Neural crest cell (in vitro differentiated cells): ENCODE measurements around the gene DNAH17. TPM values are rescaled to one million over a fixed set of nuclear protein-coding genes. Genes with fewer than 3 reads are reported as not detected.
A peak's percentile ranks its signal among the peaks of the same experiment; 100 is the strongest.

Experiments used
- DNase-seq: peaks from one replicate; pipeline ENCODE4 v3.0.0; 2021; ENCODE audit warnings: low read depth, mixed read lengths, low spot score
- H3K27ac Mint-ChIP-seq: one replicate; pipeline ENCODE4 v1.8.0; 2021; ENCODE audit warnings: mild to moderate bottlenecking, mixed read lengths; ENCODE audit not compliant: unreplicated experiment
- H3K27me3 Mint-ChIP-seq: 2 replicates; pipeline ENCODE4 v1.8.0; 2021; ENCODE audit warnings: low read depth, mild to moderate bottlenecking, mixed read lengths
- H3K36me3 Mint-ChIP-seq: 2 replicates; pipeline ENCODE4 v1.8.0; 2021; ENCODE audit warnings: low read depth, mild to moderate bottlenecking, mixed read lengths
- H3K4me1 Mint-ChIP-seq: 2 replicates; pipeline ENCODE4 v1.8.0; 2021; ENCODE audit warnings: mixed read lengths
- H3K4me3 Mint-ChIP-seq: one replicate; pipeline ENCODE4 v1.8.0; 2021; ENCODE audit warnings: mild to moderate bottlenecking, mixed read lengths
- H3K9me3 Mint-ChIP-seq: 2 replicates; pipeline ENCODE4 v1.8.0; 2021; ENCODE audit warnings: mixed read lengths
- CTCF ChIP-seq: fragments of 200-600 bp; sonication (generic); conservative IDR thresholded peaks from 2 replicates; pipeline ENCODE4 v1.5.0; 2021; ENCODE audit warnings: antibody characterized with exemption, mild to moderate bottlenecking
- total RNA-seq: library from RNA; stranded (reverse); gene quantifications from 2 replicates; pipeline ENCODE4 v1.2.1, GENCODE V29; 2021

DNAH17 gene
- total RNA-seq, 1 donor from 2014 or later, result 0.09 TPM

GRCh38 chr17:78401891-78402290 lies 175.3 kb downstream of the DNAH17 start:
- H3K4me3 Mint-ChIP-seq, result no peak overlapping the region
- TF ChIP-seq CTCF, result no peak
- DNase-seq, result no peak
- H3K36me3 Mint-ChIP-seq, result peaks cover 7% of the 10 kb centered on the region
- no peak overlapping the region for H3K27ac Mint-ChIP-seq
- no peaks in the 10 kb centered on the region for H3K27me3 Mint-ChIP-seq
- no peaks in the 10 kb centered on the region for H3K4me1 Mint-ChIP-seq
- H3K9me3 Mint-ChIP-seq, result no peaks in the 10 kb centered on the region

GRCh38 chr17:78401246-78401645 lies 175.9 kb downstream of the DNAH17 start:
- H3K27me3 Mint-ChIP-seq, result no peaks in the 10 kb centered on the region
- no peak overlapping the region for H3K27ac Mint-ChIP-seq
- TF ChIP-seq CTCF, result no peak
- no peaks in the 10 kb centered on the region for H3K4me1 Mint-ChIP-seq
- DNase-seq, result no peak
- H3K36me3 Mint-ChIP-seq, result peaks cover 7% of the 10 kb centered on the region
- no peak overlapping the region for H3K4me3 Mint-ChIP-seq
- no peaks in the 10 kb centered on the region for H3K9me3 Mint-ChIP-seq

GRCh38 chr17:78400581-78401240 lies 176.5 kb downstream of the DNAH17 start:
- Mint-ChIP-seq H3K27ac (peak overlapping the region; percentile 43), H3K27me3 (no peaks in the 10 kb centered on the region), H3K36me3 (peaks cover 5% of the 10 kb centered on the region)

GRCh38 chr17:78399693-78400144 lies 177.5 kb downstream of the DNAH17 start:
- Mint-ChIP-seq H3K9me3 (no peaks in the 10 kb centered on the region), H3K4me3 (no peak overlapping the region), H3K36me3 (peaks cover 4% of the 10 kb centered on the region), H3K4me1 (no peaks in the 10 kb centered on the region), H3K27me3 (no peaks in the 10 kb centered on the region), H3K27ac (no peak overlapping the region)
- no peak for DNase-seq
- no peak for TF ChIP-seq CTCF

More at GRCh38 chr17:78400581-78401240, 176.5 kb downstream of the DNAH17 start:
- no peaks in the 10 kb centered on the region for H3K4me1 Mint-ChIP-seq
- no peak for TF ChIP-seq CTCF
- H3K4me3 Mint-ChIP-seq, result no peak overlapping the region
- DNase-seq, result no peak
- H3K9me3 Mint-ChIP-seq, result no peaks in the 10 kb centered on the region

GRCh38 chr17:78399028-78399692 lies 178.0 kb downstream of the DNAH17 start:
- H3K27ac Mint-ChIP-seq, result no peak overlapping the region
- no peak for TF ChIP-seq CTCF
- no peaks in the 10 kb centered on the region for H3K4me1 Mint-ChIP-seq
- H3K27me3 Mint-ChIP-seq, result no peaks in the 10 kb centered on the region
- no peak overlapping the region for H3K4me3 Mint-ChIP-seq
- H3K9me3 Mint-ChIP-seq, result no peaks in the 10 kb centered on the region
- DNase-seq, result no peak
- H3K36me3 Mint-ChIP-seq, result peaks cover 4% of the 10 kb centered on the region
